ENCODE measurements around the gene GLA.
A peak's percentile ranks its signal among the peaks of the same experiment; 100 is the strongest.

GLA gene

GRCh38 chrX:101407748-101408531 is at the start of gene GLA, which contains the start of gene HNRNPH2:
TSS of gene GLA (minus strand) at chrX:101407925. CDS start at chrX:101407903, 22 bp downstream.
TSS of gene HNRNPH2 (plus strand) at chrX:101408222. CDS start at chrX:101411989, 3,767 bp downstream.
- peak; percentile 70 to 95 for DNase-seq

GRCh38 chrX:101452056-101452455 is 44.3 kb upstream of the GLA start:
- peak in 1 of 2 donors; percentile 31 for DNase-seq

GRCh38 chrX:101450961-101451360 is 43.2 kb upstream of the GLA start:
- no peak for DNase-seq

- no peak for DNase-seq
Measured at GRCh38 chrX:101450085-101450484, 42.4 kb upstream of the GLA start.

GRCh38 chrX:101449279-101449678 is 41.6 kb upstream of the GLA start:
- DNase-seq = no peak

GRCh38 chrX:101442085-101442484 is 34.4 kb upstream of the GLA start:
- DNase-seq = no peak

- DNase-seq = no peak
Measured at GRCh38 chrX:101430457-101431078, 22.8 kb upstream of the GLA start.

- no peak for DNase-seq
Measured at GRCh38 chrX:101429934-101430333, 22.2 kb upstream of the GLA start.

- DNase-seq = no peak
Measured at GRCh38 chrX:101427954-101428353, 20.2 kb upstream of the GLA start.

GRCh38 chrX:101419489-101419888 is 11.8 kb upstream of the GLA start:
- no peak for DNase-seq

- peak; percentile 18 to 27 for DNase-seq
Measured at GRCh38 chrX:101417981-101418841, 10.5 kb upstream of the GLA start.

- DNase-seq = no peak
Measured at GRCh38 chrX:101417190-101417589, 9.5 kb upstream of the GLA start.

GRCh38 chrX:101416691-101417090 is 9.0 kb upstream of the GLA start:
- no peak for DNase-seq

GRCh38 chrX:101415180-101416145 is 7.7 kb upstream of the GLA start:
- peak in 1 of 2 donors; percentile 21 for DNase-seq

- no peak for DNase-seq
Measured at GRCh38 chrX:101411984-101412383, 4.3 kb upstream of the GLA start.

- DNase-seq = no peak
Measured at GRCh38 chrX:101410461-101410860, 2.7 kb upstream of the GLA start.

GRCh38 chrX:101409043-101409442 is 1.3 kb upstream of the GLA start:
- no peak for DNase-seq

GRCh38 chrX:101408532-101408841 is 762 bp upstream of the GLA start:
- DNase-seq = no peak

- peak; percentile 2 to 6 for DNase-seq
Measured at GRCh38 chrX:101407167-101407747, 468 bp downstream of the GLA start.

- no peak for DNase-seq
Measured at GRCh38 chrX:101399825-101400224, 7.9 kb downstream of the GLA start.

- DNase-seq = no peak
Measured at GRCh38 chrX:101398694-101399093, 9.0 kb downstream of the GLA start.

- no peak for DNase-seq
Measured at GRCh38 chrX:101397779-101398178, 9.9 kb downstream of the GLA start.
